Activated T-cell treated with anti-CD3 and anti-CD28 coated beads for 4 hours (primary cell): Measurements from ENCODE around the gene DNAJC15.

Experiments used
- DNase-seq: peaks from one replicate; pipeline ENCODE4 v3.0.0-alpha.2; 2020

Gene DNAJC15

DNA sequence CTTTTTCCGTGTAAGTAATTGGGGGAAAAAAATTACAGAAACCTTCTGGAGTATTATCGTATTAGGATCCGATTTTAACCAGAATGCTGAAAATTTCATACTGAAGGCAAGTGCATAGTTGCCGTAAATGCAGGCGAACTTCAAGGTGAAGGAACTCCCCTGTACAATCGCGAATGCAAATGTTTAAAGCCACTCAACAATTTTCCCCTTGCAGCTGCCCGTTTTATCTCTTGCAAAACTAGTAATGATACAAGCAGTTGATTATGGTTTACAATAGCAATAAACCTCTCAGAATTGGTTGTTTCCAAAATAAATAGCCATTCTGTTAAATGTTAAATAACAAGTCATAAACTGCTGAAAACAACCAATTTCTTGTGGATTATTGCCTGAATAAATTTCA, 105.7 kb downstream of the DNAJC15 start:
- DNase-seq = no peak

DNA sequence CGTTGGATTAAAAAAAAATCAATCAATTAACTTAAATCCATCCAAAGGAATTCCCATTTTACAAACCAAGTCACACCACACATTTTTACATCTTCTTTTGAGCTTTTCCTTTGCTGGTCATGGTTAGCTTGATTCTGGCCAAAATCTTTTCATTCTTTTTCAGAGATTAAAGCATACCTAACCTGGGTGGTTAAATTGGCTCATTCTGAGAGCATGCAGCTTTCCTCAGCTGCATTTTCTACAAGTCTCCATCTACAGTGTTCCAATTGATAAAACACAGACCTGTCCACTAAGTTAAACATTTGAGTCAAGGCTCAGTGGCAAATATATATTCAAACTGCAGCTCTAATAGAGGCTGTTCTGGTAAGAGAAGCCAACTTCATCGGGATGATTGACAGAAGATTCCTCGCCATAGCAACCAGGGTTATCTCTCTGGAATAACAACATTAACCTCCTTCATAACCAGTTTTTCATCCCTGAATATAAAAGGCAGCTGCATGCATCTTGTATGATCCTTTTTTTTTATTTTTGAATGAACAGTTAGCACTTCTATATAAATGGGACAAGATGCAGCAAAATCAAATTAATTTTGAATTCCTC, 106.2 kb downstream of the DNAJC15 start:
- DNase-seq = no peak

DNA sequence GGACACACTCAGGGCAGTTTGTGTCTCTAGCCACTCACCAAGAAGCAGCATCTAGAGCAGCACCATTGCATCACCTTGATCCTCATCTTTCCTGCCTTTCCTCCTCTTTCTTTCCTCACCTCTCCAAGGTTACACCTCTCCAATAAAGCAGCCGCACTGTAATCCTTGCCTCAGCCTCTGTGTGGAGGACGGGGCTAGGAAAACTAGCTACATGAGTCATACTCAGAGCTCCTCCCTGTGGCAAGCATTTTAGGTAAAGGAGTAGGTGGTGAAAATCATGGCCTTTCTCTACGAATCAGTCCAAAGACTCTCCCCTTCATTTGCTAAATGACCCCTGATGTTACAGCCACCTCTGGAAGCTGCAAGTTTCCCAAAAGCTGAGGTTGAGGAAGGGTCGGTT, 108.9 kb downstream of the DNAJC15 start:
- DNase-seq = no peak

DNA sequence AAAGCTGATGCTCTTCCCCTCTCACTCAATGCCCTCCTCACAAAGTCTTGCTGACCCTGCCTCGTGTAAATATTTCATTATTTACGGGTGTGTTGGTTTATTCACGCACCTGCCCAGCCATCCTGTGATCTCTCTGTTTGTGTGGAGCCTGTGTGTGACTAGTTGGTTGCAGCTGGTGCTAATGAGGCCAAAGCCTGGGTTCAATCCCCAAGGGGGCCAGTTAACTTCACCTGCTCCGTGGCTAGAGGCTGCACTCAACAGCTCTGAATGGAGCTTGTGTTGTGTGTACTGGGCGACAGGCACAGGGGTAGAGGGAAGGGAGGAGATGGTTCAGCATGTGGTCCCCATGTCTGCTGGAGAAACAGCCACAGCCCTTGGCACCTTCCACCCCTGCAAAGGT, 109.5 kb downstream of the DNAJC15 start:
- no peak for DNase-seq

DNA sequence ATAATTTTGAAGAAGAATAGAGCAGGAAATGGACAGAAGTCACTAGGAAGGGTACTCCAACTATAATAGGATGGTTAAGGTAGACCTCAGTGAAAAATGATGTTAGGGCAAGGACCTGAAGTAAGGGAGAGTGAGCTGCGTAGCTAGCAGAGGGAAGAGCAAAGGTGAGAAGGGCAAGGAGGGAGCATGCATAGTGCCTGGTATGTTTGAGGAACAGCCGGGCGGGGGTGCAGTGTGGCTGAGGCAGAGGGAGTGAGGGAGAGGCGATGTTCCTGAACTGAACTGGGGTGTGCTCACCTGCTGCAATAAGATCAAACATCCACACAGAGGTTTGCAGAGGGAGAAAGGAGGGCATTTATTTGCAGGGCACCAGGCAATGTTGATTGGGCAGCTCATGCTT, 110.4 kb downstream of the DNAJC15 start:
- no peak for DNase-seq

DNA sequence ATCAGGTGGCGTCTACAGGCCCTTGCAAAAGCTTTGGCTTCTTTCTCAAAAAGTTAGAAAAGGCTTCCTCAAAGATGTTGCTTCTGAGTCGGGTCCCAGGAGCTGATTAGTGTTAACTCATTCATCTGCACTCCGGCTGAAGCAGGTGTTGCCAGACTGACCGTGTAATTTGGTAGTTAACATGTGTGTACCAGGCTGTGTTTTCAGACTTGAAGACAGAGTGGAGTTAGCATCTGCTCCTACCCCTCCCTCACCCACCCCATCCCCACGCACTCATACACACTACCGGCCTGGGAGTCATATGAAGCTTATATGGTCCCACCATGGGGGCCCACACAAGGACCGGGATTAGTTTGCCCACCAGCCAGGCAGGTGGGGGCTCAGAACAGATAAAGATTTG, 111.5 kb downstream of the DNAJC15 start:
- no peak for DNase-seq

DNA sequence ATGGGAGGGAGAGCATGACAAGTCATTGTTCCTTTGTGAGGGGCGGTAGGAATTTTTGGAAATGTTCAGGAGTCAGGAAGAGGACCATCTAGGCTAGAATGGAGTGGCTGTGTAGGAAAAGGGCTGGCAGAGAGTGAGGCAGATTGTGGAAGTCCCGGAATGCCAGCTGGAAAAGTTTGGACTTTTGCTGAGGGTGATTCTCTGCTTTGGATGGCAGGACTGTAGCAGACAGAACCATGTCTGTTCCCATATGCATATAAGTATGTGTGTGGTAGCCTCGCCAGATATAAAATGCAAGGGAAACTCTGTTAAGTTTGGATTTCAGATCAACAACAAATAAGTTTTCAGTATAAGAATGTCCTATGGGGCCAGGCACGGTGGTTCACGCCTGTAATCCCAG, 112.1 kb downstream of the DNAJC15 start:
- no peak for DNase-seq

DNA sequence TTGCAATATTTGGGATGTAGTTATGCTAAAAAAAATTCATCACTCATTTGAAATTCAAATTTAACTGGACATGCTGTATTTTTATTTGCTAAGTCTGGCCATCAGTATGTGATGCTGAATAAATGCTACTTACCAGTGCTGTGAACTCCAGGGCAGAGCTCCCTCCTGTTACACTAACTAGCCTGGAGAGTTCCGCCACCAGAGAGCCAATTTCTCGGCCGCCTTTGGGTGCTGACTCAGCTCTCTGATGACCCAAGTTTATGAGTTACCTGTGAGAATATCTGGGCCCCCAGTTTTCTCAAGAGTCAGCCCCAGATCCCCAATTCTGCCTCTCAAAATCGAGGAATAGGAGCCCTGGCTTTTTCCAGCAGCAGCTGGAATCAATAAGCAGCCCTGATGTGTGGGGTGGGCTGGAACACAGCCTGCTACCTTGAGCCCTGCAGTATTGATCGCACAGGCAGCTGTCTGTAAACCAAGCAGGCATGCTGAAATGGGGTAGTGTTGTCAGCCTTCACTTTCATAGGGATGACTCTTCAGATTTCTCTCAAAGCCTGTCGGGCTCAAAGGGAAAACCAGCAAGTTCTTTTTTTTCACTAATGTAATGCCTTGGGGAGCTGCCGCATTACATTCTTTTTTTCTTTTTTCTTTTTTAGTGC, 113.7 kb downstream of the DNAJC15 start:
- no peak for DNase-seq

DNA sequence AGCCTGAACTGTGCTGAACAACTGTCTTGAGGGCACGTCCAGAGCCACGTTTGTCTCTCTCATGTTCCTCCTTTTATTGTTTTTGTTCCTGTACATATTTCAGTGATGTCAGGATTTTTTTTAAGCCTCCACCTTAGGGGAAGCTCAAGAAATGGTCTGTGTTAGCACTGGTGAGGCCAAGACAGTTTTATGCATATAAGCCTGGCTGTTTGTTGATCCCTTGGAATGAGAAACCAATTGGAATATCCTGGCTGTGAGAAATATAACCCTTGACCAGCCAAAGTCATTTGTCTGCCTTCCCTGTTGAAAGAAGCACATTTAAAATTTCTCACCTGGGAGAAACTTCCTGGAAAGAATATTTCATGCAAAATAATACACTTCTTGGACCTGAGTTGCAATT, 115.8 kb downstream of the DNAJC15 start:
- no peak for DNase-seq

DNA sequence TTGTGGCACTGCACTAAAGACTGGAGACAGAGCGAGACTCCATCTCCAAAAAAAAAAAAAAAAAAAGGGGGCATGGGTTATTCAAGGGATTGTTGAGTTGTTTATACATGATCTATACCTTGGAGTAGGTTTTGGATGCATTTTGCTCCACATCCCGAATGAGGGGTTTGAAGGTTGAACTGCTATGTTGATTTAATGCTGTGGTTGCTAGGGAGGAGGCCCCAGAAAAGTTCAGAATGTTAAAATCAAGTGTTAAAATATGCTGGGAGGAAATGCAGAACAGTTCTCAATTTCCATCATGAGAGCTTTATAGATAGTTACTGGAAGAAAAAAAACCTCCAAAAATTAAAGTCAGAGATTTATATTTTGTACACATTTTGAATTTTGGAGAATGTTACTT, 116.5 kb downstream of the DNAJC15 start:
- no peak for DNase-seq

DNA sequence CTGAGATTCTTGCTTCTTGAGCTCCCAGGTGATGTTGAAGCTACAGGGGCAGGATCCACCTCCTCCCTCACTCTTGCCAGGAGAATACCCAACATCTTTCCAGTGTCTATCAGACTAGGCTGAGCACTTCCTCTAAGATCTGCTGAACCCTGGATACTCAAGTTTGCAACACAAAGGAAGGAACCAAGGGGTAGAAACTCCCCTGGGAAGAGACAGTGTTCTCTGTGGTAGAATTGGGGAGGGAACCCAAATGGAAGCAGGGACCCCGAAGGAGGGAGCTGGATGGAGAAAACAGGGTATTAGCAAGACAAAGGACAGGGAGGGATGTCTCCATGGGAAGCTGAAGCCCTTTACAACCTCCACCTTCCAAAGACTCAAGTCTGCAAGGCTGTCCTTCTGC, 117.6 kb downstream of the DNAJC15 start:
- DNase-seq = no peak

DNA sequence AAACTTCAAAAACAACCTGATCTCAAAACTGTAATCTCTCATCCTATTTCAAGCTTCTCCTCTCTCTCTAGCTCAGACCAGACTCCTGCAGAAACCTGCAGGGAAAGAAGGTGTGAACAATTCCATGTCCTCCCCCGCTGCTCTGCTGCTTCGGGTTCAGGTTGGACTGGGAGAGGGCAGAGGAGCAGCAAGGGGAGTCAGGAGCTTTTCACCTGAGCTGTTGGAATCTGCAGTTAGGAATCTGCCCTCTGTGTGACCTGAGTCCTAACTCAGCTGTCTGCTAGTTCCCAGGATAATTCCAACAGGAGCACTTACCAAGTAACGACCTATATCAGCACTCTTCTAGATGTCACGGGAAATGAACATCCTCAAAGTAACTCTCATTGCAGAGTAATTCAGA, 118.3 kb downstream of the DNAJC15 start:
- no peak for DNase-seq

DNA sequence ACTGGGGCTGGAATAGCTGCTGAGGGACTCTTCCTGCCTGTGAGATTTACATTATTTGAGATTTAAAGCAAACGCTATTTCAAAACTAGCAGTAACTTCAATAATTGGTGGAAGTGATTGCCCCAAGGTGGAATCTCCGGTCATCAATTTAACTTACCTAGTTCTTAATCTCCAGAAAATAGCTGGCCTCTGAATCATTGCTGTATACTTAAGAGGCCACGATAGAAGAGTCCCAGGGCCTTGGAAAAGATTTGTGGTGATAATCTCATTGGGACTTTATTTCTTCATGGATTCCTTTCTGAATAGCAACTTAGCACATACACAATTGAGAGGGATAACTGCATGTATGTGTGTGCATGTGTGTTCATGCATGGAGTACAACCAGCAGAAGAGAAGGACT, 120.2 kb downstream of the DNAJC15 start:
- DNase-seq = no peak

DNA sequence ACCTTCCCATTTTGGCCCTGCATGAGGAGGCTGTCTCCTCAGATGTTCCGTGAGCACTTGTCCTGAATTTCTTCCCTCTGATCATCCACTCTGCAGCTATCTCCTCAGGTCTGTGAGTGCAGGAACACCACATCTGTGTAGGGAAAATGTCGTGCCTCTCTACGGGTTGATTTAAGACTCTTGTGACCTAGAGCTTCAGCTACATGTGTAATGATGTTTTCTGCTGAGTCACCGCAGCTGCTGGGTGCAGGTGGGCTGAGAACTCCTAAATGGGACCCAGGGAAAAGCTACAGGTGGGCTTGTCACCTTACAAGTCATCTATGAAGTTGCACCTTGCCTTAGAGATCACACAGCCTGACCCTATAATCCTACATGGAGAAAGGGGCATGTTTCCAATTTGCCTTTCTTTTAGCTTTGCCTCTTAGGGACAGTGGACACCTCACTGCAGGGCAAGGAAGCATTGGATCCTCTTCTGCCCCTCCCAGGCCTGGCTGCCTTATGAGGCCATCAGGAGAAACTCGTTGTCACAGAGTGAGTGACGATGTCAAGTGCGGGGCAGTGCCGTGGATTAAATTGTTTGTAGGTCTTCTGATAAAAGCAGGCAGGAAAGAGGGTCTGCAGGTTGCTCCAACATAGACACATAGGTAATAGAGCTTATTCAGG, 122.3 kb downstream of the DNAJC15 start:
- no peak for DNase-seq

DNA sequence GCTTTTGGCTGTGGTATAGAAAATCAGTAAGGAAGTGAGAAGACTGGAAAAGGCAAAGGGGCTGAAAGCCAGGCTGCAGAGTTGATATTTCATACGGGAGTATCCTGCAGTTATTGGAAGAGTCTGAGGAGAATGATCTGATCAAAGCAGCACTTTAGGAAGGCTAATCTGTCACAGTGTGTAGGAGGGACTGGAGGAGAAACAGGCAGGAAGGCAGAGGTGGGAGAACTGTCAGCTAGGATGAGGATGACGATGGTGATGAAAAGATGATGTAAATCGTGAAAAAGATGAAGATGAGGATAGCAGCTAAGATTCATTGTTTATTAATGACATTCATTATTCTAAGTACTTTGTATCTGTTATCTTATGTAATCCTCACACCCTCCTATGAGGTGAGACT, 123.0 kb downstream of the DNAJC15 start:
- no peak for DNase-seq

DNA sequence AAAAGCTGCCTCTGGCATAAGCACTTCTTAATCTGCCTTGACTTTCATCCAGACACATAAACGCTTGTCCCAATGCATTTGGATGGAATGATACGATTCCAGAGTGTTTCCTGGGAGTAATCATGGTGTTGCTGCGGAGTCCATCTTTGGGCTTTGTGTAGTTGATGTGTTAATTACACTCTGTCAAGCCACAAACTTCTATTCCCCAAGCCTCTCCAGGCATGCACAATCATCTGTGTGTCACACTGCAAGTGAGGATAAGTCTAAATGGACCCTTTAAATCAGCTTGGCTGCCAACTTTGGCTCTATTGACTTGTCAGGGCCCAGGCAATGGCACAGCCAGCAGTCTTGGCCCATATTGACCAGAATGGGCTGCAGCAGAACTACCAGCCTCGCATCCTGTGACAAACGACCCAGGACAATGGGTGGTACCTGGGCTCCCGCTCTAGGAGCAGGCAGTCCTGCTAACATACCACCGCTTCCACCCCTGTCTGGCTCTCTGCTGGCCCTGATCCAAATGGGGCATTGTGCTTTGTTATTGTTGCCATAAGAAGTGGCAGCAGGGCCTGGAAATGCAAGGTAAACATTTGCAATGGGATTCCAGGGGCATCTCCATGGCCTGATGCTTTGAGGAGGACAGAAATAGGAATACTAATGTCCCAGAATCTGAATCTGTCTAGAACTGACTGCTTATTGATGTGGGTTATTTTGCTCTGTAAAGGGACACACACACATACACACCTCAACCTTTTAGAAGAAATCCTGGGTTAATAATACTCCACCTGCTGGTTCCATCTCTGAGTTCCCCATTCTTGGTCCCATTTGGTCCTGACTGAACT, 127.2 kb downstream of the DNAJC15 start:
- no peak for DNase-seq

DNA sequence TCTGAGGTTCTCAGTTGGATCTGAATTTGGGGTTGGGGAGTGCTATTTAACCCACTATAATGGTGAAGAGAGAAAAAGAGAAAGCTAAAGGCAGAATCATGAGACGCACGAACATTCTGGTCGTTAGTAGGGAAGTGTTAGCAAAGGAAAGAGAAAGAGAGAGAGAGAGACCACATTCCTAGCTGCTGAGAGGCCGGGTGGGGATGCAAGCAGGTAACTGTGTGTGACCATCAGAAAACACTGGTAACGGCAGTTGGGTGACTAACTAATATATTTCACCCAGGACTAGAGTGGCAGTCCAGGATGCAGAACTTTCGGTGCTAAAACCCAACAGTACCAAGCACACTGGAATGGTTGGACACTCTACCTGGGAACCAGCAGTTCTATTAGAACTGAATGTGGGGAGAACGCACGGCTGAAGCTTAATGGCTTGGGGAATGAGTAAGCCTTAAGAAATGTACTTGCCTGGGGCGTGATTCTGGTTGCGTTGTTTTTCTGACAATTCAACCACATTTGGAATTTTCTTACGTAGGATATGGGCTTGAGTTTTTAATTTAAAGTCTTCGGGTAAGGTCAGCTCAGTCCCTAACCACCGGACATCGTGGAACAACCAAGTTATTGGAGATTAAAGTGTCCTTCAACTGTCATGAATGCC, 130.2 kb downstream of the DNAJC15 start:
- no peak for DNase-seq

DNA sequence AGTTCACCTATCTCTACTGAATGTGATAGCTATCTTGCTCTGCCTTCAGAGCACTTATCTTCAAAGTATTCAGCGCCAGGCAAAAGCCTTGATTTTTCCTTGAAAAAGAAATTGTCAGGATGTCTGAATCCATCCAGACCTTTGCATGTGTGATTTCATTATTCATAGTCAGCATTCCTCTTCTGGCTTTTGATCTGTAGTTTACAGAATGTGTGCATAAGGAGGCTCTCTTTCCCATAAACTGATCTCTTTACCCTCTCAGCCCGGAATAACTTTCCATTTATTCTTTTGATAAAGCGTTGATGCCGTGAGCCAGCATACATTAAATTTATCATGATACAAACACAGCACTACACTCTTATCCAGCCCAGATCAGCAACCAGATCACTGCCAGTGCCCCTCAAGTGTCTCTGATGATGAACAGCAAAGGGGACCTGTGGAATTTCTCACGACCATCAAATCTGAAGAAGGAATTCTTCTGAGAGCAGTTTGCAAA, 130.8 kb downstream of the DNAJC15 start:
- no peak for DNase-seq

DNA sequence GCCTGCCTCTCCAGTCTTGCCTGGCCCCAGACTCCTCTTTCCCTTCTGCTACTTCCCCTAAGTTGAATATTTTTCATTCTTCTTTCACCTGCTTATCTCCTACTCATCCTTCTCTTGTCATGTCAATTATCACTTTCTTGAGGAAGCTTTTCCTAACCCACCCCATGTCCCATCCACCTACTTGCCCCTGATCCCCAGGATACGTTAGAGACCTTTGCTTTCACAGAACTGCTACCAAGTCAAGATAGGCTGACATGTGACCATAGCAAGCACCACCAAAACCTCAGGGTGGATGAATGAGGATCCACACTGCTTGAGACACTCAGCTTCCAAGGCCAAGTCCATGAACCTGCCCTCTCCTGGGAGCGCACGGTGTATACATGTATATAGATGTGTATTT, 131.5 kb downstream of the DNAJC15 start:
- DNase-seq = no peak

DNA sequence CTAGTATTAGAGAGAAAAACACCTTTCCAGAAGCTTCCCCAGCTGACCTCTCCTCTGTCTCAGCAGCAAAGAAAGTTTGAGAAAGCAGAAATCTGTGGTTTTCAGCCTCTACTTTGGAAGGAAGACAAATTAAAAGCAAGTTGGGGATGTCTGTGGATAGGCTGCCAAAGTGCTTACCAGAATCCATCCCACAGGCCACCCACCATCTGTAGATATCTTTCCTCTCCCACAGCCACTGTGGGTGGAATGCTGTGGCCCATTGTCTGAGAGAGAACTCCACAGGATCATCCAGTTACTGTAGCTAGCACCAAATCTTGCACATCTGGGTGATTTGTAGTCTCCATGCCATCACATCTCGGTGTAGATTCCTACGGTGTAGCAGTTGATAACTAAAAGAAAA, 133.5 kb downstream of the DNAJC15 start:
- DNase-seq = no peak

DNA sequence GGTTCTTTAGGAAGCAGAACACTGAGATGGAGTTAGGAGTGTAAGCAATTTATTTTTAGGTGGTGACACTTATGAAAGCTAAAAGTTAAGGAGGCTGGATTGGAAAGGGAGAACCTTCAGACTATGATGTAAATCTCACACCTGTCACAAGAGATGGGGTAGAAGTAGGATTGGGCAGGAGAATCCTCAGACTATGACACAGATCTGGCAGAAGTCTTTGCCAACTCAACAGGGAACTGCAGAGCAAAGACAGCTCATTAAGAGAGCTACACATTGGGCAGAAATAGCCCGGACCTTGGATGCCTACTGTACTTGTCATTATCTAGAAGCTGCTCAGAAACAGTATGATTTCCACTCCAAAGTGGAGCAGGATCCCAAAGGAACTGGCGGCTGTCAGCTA, 134.4 kb downstream of the DNAJC15 start:
- no peak for DNase-seq

DNA sequence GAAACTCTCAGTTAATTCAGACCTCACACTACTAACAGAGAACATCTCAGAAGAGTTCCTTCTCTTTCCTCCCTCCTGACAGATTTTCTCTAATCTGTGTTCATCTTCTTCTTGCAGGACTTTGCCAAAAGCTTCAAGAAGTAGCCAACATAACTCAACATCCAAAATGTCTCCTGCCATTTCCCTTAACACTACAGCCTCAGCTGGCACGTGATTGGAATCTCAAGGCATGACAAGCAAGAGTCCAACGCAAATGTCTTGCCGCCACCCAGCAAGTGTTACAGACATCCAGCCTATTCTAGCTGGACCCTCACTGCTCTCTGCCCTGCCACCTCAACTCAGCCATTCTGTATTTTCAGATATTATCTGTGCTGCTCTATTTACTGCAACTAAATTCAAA, 135.1 kb downstream of the DNAJC15 start:
- DNase-seq = no peak

DNA sequence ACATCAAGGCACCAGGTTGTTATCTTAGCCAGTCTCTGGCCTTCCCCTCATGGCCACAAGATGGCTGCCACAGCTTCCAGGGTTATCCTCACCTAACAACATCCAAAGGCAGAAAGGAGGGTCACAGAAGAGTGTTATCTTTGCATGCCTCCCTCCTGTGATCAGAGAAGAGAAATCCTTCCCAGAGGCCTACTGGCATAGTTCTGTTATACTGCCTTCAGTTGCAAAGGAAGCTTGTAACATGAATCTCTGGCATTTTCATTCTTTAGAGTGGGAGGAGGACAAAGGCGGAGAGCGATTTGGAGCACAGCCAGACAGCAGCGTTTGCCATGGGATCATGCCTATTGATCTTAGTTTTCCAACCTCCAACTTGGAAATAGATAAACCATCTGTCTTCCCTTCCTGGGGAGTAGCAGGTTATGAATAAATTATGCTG, 135.7 kb downstream of the DNAJC15 start:
- DNase-seq = no peak
